ENCODE measurements around the gene CASP3.
"Not testable (repeated sequence)": the region's sequence is repeated elsewhere in the genome, so short reads cannot be mapped to it uniquely, and the experiment has no call there.

The CASP3 gene

GRCh38 chr4:184620212-184620867 is 28.9 kb downstream of the CASP3 start:
- TF ChIP-seq CTCF (IDR thresholded peaks at IDR 0.05; ENCODE audit: low read depth, low read length, missing control alignments) = no peak
- no peak overlapping the region for H3K4me3 ChIP-seq (replicated peaks; ENCODE audit: low read depth, low read length)
- no peak for DNase-seq (ENCODE audit: extremely low read depth, low read depth)

DNA sequence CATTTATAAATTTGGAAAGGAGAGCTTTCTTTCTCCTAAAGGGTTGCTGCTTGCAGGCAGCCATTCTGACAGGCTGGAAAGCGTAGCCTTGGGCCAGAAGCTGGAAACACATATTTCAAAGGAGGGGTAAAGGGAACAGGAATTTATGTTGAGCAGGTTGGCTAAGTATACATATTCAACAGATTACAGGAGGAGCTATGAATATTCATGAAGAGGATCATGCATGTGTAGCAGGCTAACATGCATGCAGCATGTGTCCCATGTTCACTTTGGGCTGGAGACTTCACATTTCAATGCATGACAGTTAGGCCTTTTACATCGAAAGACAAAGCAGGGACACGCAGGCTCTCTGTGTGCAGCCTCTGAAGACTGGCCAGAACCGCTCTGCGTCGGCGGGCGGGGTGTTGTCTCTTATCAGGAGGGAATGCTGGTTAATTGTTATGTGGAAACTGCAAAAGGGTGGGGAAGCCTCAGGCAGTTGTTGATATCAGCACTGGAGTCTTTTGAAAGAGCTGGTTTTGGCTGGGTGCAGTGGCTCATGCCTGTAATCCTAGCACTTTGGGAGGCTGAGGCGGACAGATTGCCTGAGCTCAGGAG is 31.5 kb downstream of the CASP3 start:
- no peak for DNase-seq (ENCODE audit: extremely low read depth, low read depth)
- H3K4me3 ChIP-seq (replicated peaks; ENCODE audit: low read depth, low read length) = no peak overlapping the region
- no peak for TF ChIP-seq CTCF (IDR thresholded peaks at IDR 0.05; ENCODE audit: low read depth, low read length, missing control alignments)

DNA sequence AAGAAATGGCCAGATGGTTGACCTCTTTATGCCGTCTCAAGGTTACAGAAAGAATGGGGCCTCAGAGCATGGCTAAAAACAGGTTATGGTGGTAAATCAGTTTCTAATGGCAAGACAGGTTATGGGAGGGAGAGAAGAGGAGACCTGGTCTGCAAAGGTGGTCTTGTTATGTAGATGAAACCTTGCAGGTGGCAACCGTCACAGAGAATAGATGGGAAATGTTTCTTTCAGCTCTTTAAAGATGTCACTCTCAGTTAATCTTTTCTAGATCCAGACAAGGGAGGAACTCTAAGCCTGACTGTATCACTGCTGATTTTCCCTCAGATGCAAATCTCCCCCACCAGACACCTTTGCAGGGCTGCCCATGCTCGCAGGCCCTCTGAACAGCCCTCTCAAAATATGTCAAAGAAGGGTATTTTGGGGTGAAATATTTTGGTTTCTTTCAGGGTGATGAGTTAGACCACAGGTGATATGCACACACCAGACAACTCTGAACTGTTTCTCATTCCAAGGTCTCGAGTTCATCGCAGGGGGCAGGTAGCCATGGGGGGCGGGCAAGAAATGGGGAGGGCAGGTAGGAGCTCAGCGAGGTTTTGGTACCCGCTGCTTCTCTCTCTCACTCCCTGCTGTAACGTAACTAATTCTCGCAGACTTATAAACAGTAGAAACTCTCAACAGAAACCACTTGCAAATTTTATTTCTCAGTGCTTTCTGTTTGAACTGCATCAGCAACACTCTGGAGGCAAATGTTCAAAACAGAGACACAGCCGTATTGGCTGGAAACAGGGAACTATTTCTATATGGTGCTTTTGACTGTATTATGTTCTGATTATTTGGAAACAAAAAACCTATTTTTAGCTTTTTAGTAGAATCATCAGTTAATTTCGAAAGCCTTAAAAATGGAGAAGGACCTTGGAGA is 32.4 kb downstream of the CASP3 start:
- no peak for DNase-seq (ENCODE audit: extremely low read depth, low read depth)
- H3K4me3 ChIP-seq (replicated peaks; ENCODE audit: low read depth, low read length) = no peak overlapping the region
- TF ChIP-seq CTCF (IDR thresholded peaks at IDR 0.05; ENCODE audit: low read depth, low read length, missing control alignments) = no peak

- H3K4me3 ChIP-seq (replicated peaks; ENCODE audit: low read depth, low read length); DNase-seq (ENCODE audit: extremely low read depth, low read depth): not testable (repeated sequence)
Measured at GRCh38 chr4:184616168-184616567, 33.1 kb downstream of the CASP3 start.

DNA sequence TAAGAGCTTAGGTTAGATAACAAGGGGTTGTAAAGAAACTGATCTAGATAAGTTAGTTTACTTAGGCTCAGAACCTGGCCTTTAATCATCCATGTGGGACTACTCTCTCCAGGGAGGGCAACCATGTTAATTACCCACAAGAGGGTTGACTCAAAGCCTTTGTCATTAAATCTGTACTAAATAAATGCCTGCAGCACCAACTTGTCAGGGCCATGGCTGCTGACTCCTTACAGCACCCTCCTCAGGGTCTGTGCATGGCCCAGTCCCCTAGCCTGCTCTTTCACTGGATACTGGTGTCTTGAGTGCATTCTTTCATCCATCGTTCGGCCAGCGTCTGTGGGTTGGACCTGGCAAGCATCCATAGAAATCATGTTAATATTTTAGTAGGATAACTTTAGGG is 34.7 kb downstream of the CASP3 start:
- H3K4me3 ChIP-seq (replicated peaks; ENCODE audit: low read depth, low read length) = no peak overlapping the region
- no peak for DNase-seq (ENCODE audit: extremely low read depth, low read depth)
- no peak for TF ChIP-seq CTCF (IDR thresholded peaks at IDR 0.05; ENCODE audit: low read depth, low read length, missing control alignments)

- TF ChIP-seq CTCF (IDR thresholded peaks at IDR 0.05; ENCODE audit: low read depth, low read length, missing control alignments) = no peak
- H3K4me3 ChIP-seq (replicated peaks; ENCODE audit: low read depth, low read length) = no peak overlapping the region
- DNase-seq (ENCODE audit: extremely low read depth, low read depth) = no peak
Measured at GRCh38 chr4:184613405-184613804, 35.8 kb downstream of the CASP3 start.

DNA sequence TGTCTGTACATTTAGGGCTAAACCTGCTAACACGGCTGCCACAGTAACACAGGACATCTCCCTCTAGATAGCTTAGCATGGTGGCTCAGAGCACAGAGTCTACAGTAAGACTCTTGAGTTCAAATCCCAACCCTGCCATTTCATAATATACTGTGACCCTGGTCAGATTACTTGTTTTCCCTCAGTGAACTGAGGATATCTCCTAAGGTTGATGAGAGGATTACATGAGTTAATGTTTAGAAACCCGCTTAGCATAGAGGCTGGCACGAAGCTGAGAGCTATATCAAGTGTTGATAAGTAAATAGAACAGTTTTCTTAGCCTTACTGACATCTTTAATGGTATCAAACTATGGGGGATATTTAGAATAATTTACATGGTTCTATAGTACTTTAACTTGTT is 37.2 kb downstream of the CASP3 start:
- DNase-seq (ENCODE audit: extremely low read depth, low read depth) = no peak
- TF ChIP-seq CTCF (IDR thresholded peaks at IDR 0.05; ENCODE audit: low read depth, low read length, missing control alignments) = no peak
- no peak overlapping the region for H3K4me3 ChIP-seq (replicated peaks; ENCODE audit: low read depth, low read length)

- not testable (repeated sequence) for DNase-seq (ENCODE audit: extremely low read depth, low read depth); H3K4me3 ChIP-seq (replicated peaks; ENCODE audit: low read depth, low read length)
Measured at GRCh38 chr4:184607429-184607828, 41.8 kb downstream of the CASP3 start.

DNA sequence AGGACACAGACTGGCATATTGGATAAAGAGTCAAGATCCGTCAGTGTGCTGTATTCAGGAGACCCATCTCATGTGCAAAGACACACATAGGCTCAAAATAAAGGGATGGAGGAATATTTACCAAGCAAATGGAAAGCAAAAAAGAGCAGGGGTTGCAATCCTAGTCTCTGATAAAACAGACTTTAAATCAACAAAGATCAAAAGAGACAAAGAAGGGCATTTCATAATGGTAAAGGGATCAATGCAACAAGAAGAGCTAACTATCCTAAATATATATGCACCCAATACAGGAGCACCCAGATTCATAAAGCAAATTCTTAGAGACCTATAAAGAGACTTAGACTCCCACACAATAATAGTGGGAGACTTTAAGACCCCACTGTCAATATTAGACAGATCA is 46.4 kb downstream of the CASP3 start:
- not testable (repeated sequence) for H3K4me3 ChIP-seq (replicated peaks; ENCODE audit: low read depth, low read length); DNase-seq (ENCODE audit: extremely low read depth, low read depth)

DNA sequence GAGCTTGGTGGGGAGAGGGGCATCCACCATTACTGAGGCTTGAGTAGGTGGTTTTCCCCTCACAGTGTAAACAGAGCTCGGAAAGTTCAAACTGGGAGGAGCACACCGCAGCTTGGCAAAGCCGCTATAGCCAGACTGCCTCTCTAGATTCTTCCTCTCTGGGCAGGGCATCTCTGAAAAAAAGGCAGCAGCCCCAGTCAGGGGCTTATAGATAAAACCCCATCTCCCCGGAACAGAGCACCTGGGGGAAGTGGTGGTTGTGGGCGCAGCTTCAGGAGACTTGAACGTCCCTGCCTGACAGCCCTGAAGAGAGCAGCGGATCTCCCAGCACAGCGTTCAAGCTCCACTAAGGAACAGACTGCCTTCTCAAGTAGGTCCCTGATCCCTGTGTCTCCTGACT is 48.3 kb downstream of the CASP3 start:
- not testable (repeated sequence) for H3K4me3 ChIP-seq (replicated peaks; ENCODE audit: low read depth, low read length); DNase-seq (ENCODE audit: extremely low read depth, low read depth)
